Suprapubic skin (tissue), 4 donors: ENCODE measurements around the gene SHLD1. TPM values are rescaled to one million over a fixed set of nuclear protein-coding genes. Genes with fewer than 3 reads are reported as not detected.

Experiments used
- DNase-seq, 2 donors: peaks; one replicate each; pipeline ENCODE4 v3.0.0-alpha.2; 2019; ENCODE audit warnings: low spot score in 2 of 2
- H3K27ac ChIP-seq: fragments of 200-600 bp; sonication (generic); one replicate; pipeline ENCODE4 v1.5.1; 2019
- H3K27me3 ChIP-seq: fragments of 200-600 bp; sonication (generic); one replicate; pipeline ENCODE4 v1.5.1; 2019
- H3K36me3 ChIP-seq: fragments of 200-600 bp; sonication (generic); one replicate; pipeline ENCODE4 v1.5.1; 2019
- H3K4me1 ChIP-seq: fragments of 200-600 bp; sonication (generic); one replicate; pipeline ENCODE4 v1.5.1; 2019
- H3K4me3 ChIP-seq: fragments of 200-600 bp; sonication (generic); one replicate; pipeline ENCODE4 v1.5.1; 2019; ENCODE audit warnings: mild to moderate bottlenecking
- H3K9me3 ChIP-seq: fragments of 200-600 bp; sonication (generic); one replicate; pipeline ENCODE4 v1.5.1; 2019
- CTCF ChIP-seq, 2 donors: fragments of 200-600 bp in 1 of 2; fragments of 450-650 bp in 1 of 2; sonication (generic) in 1 of 2; IDR thresholded peaks; one replicate each; pipeline ENCODE4 v1.5.1; 2016 to 2019; ENCODE audit warnings: antibody characterized with exemption in 2 of 2, mild to moderate bottlenecking in 1 of 2, moderate library complexity in 1 of 2
- EP300 ChIP-seq: sonication (generic); formaldehyde crosslinking; IDR thresholded peaks from one replicate; pipeline ENCODE4 v1.6.1; 2017; ENCODE audit warnings: antibody characterized with exemption
- POLR2A ChIP-seq, 2 donors: fragments of 450-650 bp; IDR thresholded peaks; one replicate each; pipeline ENCODE4 v1.6.1; 2017; ENCODE audit warnings: antibody characterized with exemption in 2 of 2, mild to moderate bottlenecking in 2 of 2, moderate library complexity in 2 of 2
- POLR2AphosphoS5 ChIP-seq, 3 donors: sonication (generic); formaldehyde crosslinking; IDR thresholded peaks; one replicate each; pipeline ENCODE4 v1.6.1; 2017; ENCODE audit warnings: antibody characterized with exemption in 3 of 3
- WGBS: methylation state at CpG from one replicate; pipeline ENCODE4 v1.1.5; 2018; 5-methylcytosine and 5-hydroxymethylcytosine counted together
- total RNA-seq, 4 donors: library from RNA; depleted of rRNA; stranded (reverse); fragments of >200 nt; gene quantifications; one replicate each; pipeline ENCODE4 v1.1.0, GENCODE V29; 2016

SHLD1 gene
- total RNA-seq, 4 donors from 2014 or later = 3.3 to 3.9 (median 3.7) TPM

- H3K27ac ChIP-seq = no peak overlapping the region
- H3K4me1 ChIP-seq = peaks cover 3% of the 10 kb centered on the region
- TF ChIP-seq CTCF (IDR thresholded peaks at IDR 0.05) (no peak), POLR2AphosphoS5 (IDR thresholded peaks at IDR 0.05) (no peak), POLR2A (IDR thresholded peaks at IDR 0.05) (no peak), EP300 (no peak)
- H3K9me3 ChIP-seq = no peaks in the 10 kb centered on the region
- peak overlapping the region; percentile 19 for H3K4me3 ChIP-seq
- DNase-seq = no peak
- no peaks in the 10 kb centered on the region for H3K36me3 ChIP-seq
- WGBS = 48% methylated on average over 12 of the region's 12 CpGs
- no peaks in the 10 kb centered on the region for H3K27me3 ChIP-seq
Observed at GRCh38 chr20:5845681-5846615, 95.7 kb downstream of the SHLD1 start.

- TF ChIP-seq CTCF (IDR thresholded peaks at IDR 0.05) (no peak), POLR2AphosphoS5 (IDR thresholded peaks at IDR 0.05) (no peak), EP300 (no peak)
- Histone ChIP-seq H3K27ac (no peak overlapping the region), H3K9me3 (no peaks in the 10 kb centered on the region), H3K27me3 (no peaks in the 10 kb centered on the region), H3K4me1 (peaks cover 3% of the 10 kb centered on the region), H3K4me3 (no peak overlapping the region), H3K36me3 (no peaks in the 10 kb centered on the region)
- no peak for DNase-seq
- 63% methylated on average over 11 of the region's 11 CpGs for WGBS
Observed at GRCh38 chr20:5848711-5849505, 98.7 kb downstream of the SHLD1 start.

- H3K27me3 ChIP-seq = no peaks in the 10 kb centered on the region
- no peak for TF ChIP-seq POLR2A (IDR thresholded peaks at IDR 0.05)
- TF ChIP-seq EP300 = no peak
- TF ChIP-seq POLR2AphosphoS5 (IDR thresholded peaks at IDR 0.05) = no peak
- no peak for TF ChIP-seq CTCF (IDR thresholded peaks at IDR 0.05)
- no peak overlapping the region for H3K4me3 ChIP-seq
- no peak for DNase-seq
- H3K4me1 ChIP-seq = no peaks in the 10 kb centered on the region
- H3K9me3 ChIP-seq = no peaks in the 10 kb centered on the region
- no peaks in the 10 kb centered on the region for H3K36me3 ChIP-seq
- WGBS = 94% methylated on average over 3 of the region's 3 CpGs
- H3K27ac ChIP-seq = no peak overlapping the region
Observed at GRCh38 chr20:5855939-5856338, 105.7 kb downstream of the SHLD1 start.

GRCh38 chr20:5859608-5860007, 109.4 kb downstream of the SHLD1 start:
- Histone ChIP-seq H3K9me3 (no peaks in the 10 kb centered on the region), H3K4me1 (peaks cover 7% of the 10 kb centered on the region), H3K27me3 (no peaks in the 10 kb centered on the region), H3K36me3 (no peaks in the 10 kb centered on the region), H3K27ac (no peak overlapping the region), H3K4me3 (no peak overlapping the region)
- no peak for DNase-seq
- no peak for TF ChIP-seq EP300
- TF ChIP-seq POLR2AphosphoS5 (IDR thresholded peaks at IDR 0.05) = no peak
- no peak for TF ChIP-seq CTCF (IDR thresholded peaks at IDR 0.05)
- no peak for TF ChIP-seq POLR2A (IDR thresholded peaks at IDR 0.05)
- WGBS = 69% methylated on average over 5 of the region's 5 CpGs

GRCh38 chr20:5862703-5863039, 112.5 kb downstream of the SHLD1 start:
- WGBS = 83% methylated on average over 3 of the region's 3 CpGs
- Histone ChIP-seq H3K4me1 (peaks cover 19% of the 10 kb centered on the region), H3K9me3 (no peaks in the 10 kb centered on the region), H3K27me3 (no peaks in the 10 kb centered on the region), H3K27ac (no peak overlapping the region), H3K4me3 (no peak overlapping the region), H3K36me3 (no peaks in the 10 kb centered on the region)
- TF ChIP-seq EP300 (no peak), CTCF (IDR thresholded peaks at IDR 0.05) (no peak), POLR2AphosphoS5 (IDR thresholded peaks at IDR 0.05) (no peak), POLR2A (IDR thresholded peaks at IDR 0.05) (no peak)
- DNase-seq = no peak
